Fibroblast of skin of left biceps (primary cell): Measurements from ENCODE around the gene PRSS35.
"Not testable (repeated sequence)": the region's sequence is repeated elsewhere in the genome, so short reads cannot be mapped to it uniquely, and the experiment has no call there.

Source experiments
- DNase-seq, 2 experiments: peaks; one replicate each; pipeline ENCODE4 v3.0.0-alpha.2; 2013; ENCODE audit warnings: low read depth in 2 of 2

PRSS35 gene, protein sequence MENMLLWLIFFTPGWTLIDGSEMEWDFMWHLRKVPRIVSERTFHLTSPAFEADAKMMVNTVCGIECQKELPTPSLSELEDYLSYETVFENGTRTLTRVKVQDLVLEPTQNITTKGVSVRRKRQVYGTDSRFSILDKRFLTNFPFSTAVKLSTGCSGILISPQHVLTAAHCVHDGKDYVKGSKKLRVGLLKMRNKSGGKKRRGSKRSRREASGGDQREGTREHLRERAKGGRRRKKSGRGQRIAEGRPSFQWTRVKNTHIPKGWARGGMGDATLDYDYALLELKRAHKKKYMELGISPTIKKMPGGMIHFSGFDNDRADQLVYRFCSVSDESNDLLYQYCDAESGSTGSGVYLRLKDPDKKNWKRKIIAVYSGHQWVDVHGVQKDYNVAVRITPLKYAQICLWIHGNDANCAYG

GRCh38 chr6:83511901-83512681 lies at the start of gene PRSS35:
TSS of gene PRSS35 (plus strand) at chr6:83512534. CDS start at chr6:83523442, 10,908 bp downstream.
- DNase-seq, result no peak

GRCh38 chr6:83463886-83464285 lies 48.4 kb upstream of the PRSS35 start:
- no peak for DNase-seq

DNA sequence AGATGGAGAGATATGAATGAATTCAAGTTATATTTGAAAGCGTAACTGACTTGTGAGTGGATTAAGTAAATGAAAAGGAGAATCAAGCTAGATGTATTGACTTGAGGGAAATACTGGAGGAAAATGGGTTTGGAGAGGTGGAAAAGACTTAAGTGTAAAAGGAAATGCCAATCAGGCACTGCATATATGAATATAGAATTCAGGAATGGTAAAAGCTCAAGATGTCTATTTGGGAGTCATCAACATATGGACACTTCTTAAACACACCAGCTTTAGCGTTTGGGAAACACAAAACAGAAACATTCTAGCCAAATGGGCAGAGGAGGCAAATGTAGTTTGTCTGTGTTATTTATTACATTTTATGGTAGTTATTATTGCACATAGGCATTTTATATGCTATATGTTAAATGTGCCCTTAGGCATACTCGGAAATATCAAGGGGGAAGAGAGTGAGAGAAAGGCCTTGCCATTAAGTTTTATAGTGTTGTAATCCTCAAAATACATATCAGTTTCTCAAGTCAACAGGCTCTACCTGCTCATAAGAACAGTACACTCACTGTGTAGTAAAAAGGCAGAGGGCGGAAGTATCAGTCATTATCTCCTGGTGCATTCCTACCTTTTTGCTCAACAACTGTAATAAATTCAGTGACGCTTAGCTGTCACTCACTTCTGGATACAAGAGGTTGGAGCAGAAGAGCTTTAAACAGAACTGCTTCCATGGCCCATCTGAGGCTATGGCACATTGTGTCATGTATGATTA lies 47.8 kb upstream of the PRSS35 start:
- DNase-seq, result no peak

GRCh38 chr6:83466328-83466727 lies 46.0 kb upstream of the PRSS35 start:
- DNase-seq, result no peak

GRCh38 chr6:83467620-83468036 lies 44.7 kb upstream of the PRSS35 start:
- no peak for DNase-seq

DNA sequence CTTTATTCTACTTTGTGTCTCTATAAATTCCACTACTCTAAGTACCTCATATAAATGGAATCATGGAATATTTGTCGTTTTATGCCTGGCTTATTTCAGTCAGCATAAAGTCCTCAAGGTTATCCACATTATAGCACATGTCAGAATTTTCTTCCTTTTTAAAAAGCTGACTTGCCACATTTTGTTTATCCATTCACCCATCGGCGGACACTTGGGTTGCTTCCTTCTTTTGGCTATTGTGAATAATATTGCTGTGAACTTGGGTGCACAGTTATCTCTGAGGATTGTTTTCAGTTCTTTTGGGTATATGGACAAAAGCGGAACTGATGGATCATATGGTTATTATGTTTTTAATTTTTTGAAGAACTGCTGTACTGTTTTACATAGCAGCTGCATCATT lies 42.3 kb upstream of the PRSS35 start:
- no peak for DNase-seq

- DNase-seq, result no peak
Observed at GRCh38 chr6:83470587-83470986, 41.7 kb upstream of the PRSS35 start.

DNA sequence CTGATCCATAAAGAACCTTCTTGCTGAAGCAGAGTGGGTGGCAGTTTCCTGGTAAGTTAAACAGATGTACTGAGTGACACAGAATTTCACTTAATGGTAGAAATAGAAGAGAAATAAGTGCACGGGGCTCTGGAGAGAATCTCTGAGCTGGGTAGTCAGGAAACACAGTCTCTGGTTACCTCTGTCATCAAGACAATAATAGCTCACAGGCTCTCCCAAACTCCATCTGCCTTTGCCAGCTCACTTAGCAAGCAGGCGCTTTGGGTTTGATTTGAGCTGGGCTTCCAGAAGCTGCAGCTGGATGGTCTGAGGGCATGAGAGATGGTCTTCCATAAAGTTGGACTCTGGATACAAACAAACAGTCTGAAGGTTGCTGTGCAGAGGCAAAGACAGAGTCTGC lies 39.6 kb upstream of the PRSS35 start:
- DNase-seq, result no peak

DNA sequence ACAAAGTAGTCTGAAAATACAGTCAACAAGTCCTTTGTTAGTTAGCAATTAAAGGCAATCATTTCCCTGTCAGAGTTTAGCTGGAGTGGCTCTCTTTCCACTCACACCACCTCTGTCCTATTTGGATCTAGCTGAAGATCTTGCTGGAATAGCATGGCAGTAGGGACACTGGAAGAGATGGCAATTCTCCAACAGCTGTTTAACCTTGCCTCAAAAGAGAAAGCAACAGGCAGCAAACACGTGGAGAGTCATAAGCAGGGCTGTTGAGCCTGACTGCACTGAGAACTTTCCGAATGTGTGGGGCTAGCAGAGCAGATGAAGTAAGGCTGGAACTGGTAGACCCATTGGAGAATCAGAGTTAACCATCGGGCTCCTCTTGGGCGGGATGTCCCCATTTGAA lies 38.0 kb upstream of the PRSS35 start:
- DNase-seq, result no peak

DNA sequence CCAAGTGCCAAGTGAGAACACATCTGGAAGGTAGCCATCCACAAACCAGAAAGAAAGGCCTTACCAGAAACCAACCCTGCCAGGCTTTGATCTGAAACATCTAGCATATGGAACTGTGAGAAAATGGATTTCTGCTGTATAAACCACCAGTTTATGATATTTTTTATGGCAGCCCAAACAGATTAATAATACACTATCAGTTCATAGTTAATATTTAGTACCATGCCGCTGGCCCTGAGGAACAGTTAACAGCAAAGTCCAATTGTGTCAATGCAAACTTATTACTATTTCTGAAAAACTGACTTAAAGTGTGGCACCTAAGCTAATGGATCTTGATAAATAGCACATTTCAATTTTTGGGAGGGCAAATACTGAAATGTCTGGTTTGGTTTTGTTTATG lies 35.4 kb upstream of the PRSS35 start:
- no peak for DNase-seq

- no peak for DNase-seq
Observed at GRCh38 chr6:83479389-83479788, 32.9 kb upstream of the PRSS35 start.

GRCh38 chr6:83480470-83480869 lies 31.9 kb upstream of the PRSS35 start:
- no peak for DNase-seq

DNA sequence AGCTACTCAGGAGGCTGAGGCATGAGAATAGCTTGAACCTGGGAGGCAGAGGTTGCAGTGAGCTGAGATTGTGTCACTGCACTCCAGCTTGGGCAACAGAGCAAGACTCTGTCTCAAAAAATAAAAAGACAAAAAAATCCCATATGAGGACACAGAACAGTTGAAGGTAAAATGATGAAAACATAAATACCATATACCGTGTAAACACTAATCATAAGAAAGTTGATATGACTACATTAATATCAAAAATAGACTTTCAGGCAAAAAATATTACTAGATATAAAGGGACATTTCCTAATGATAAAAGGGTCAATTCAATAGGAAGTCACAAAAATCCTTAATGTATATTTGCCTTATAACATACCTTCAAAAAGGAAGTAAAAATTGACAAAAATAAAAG lies 30.4 kb upstream of the PRSS35 start:
- not testable (repeated sequence) for DNase-seq

GRCh38 chr6:83488448-83488847 lies 23.9 kb upstream of the PRSS35 start:
- no peak for DNase-seq

GRCh38 chr6:83488861-83489260 lies 23.5 kb upstream of the PRSS35 start:
- DNase-seq, result no peak

DNA sequence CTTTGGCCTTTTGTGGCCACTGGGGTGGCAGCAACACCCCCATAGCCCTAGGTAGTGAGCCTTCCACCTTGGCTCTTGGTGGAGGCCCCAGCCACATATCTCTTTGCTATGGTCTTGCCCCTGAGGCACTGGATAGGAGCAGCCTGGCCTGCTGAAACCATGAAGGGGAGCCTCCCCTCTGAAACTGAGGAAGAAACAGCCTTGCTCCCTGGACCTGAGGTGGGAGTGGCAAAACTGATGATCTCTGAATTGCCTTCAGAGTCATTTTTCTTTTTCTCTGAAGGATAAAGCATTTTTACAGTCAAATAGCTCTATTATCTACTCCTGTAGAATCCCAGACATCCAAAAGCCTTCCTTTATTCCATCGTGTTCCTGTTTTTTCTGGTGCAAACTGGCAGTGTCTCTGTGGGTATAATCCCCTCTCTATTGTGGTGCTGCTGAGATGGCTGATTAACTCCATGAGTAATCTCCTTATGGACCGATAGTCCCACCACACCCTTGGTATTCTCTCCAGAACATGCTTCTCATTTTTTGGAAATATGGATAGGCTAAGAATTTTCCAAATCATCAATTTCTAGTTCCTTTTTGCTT lies 22.0 kb upstream of the PRSS35 start:
- no peak for DNase-seq

GRCh38 chr6:83505356-83505755 lies 7.0 kb upstream of the PRSS35 start:
- no peak for DNase-seq

DNA sequence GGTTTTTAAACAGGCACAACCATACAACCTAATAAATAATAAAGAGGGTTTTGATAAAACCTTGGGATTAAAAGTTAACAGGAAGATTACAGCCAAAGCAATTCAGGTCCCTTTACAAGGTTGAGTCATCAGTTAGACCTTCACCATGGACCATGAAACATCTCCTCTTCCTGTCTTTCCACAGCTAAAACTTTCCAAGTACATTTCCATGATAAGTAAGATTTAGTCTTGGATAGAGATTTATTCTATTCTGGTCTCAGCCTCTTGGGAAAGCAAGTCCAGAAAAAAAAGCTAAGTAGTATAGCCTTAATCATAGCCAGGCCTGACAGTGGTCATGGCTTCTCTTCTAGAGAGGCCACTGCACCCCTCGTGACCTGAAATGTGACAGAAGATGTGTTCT lies 2.9 kb upstream of the PRSS35 start:
- DNase-seq, result no peak

- DNase-seq, result no peak
Observed at GRCh38 chr6:83510791-83511190, 1.5 kb upstream of the PRSS35 start.

DNA sequence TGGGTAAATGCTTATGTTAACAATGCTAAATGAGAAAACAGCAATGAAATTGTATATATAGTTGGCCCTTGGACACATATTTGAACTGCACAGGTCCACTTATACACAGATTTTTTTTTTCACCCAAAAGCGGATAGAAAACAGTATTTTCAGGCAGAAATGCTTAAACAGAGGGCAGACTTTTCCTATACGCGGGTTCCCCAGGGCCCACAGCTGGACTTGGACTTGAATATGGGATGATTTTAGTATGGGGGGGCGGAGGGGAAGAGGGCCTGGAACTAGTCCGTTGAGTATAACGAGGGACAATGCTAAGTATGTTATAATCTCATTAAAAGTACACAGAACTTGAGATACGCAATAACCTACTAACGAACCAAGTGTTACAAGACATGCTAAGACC lies 1.1 kb upstream of the PRSS35 start:
- DNase-seq, result no peak

GRCh38 chr6:83514466-83514865 lies 2.1 kb downstream of the PRSS35 start:
- no peak for DNase-seq
